Large intestine (tissue), 3 donors: ENCODE measurements around the gene COG5. TPM values are rescaled to one million over a fixed set of nuclear protein-coding genes. Genes with fewer than 3 reads are reported as not detected.

Experiments used
- DNase-seq, 2 donors: peaks; one replicate each; pipeline versions ENCODE4 v3.0.0 to v3.0.0-alpha.2; 2013
- H3K27ac ChIP-seq: one replicate; pipeline ENCODE4 v1.5.1; 2013; ENCODE audit warnings: low read length
- H3K27me3 ChIP-seq: 2 replicates; pipeline ENCODE4 v1.6.1; 2013; ENCODE audit warnings: low read length; ENCODE audit not compliant: control insufficient read depth, insufficient read depth
- H3K36me3 ChIP-seq: 2 replicates; pipeline ENCODE4 v1.6.1; 2013; ENCODE audit warnings: low read length; ENCODE audit not compliant: control insufficient read depth, insufficient read depth
- H3K4me1 ChIP-seq: one replicate; pipeline ENCODE4 v1.6.1; 2013; ENCODE audit warnings: low read length; ENCODE audit not compliant: control insufficient read depth, insufficient read depth
- H3K4me3 ChIP-seq: one replicate; pipeline ENCODE4 v1.5.1; 2013; ENCODE audit warnings: low read length
- H3K9me3 ChIP-seq: one replicate; pipeline ENCODE4 v1.6.1; 2013; ENCODE audit warnings: mild to moderate bottlenecking, low read depth, low read length, moderate library complexity; ENCODE audit not compliant: control insufficient read depth
- WGBS: methylation state at CpG from one replicate; pipeline ENCODE4 v1.1.5; 2013; ENCODE audit warnings: low lambda C conversion rate; ENCODE audit not compliant: insufficient coverage; 5-methylcytosine and 5-hydroxymethylcytosine counted together
- polyA plus RNA-seq: library from polyadenylated mRNA; unstranded; fragments of 120-200 nt; gene quantifications from one replicate; pipeline ENCODE4 v1.2.1, GENCODE V29; 2013

The COG5 gene
- polyA plus RNA-seq, 1 donor: 40.7 TPM

GRCh38 chr7:107315716-107316220 lies 248.0 kb downstream of the COG5 start:
- no CpG with 5 or more reads among the region's 1 CpG for WGBS
- no peaks in the 10 kb centered on the region for H3K27me3 ChIP-seq
- no peak overlapping the region for H3K4me3 ChIP-seq
- DNase-seq: no peak
- no peaks in the 10 kb centered on the region for H3K9me3 ChIP-seq
- H3K4me1 ChIP-seq: no peaks in the 10 kb centered on the region
- H3K27ac ChIP-seq: no peak overlapping the region
- peaks cover 6% of the 10 kb centered on the region for H3K36me3 ChIP-seq

- Histone ChIP-seq H3K9me3 (no peaks in the 10 kb centered on the region), H3K4me1 (no peaks in the 10 kb centered on the region), H3K4me3 (no peak overlapping the region), H3K27me3 (no peaks in the 10 kb centered on the region), H3K36me3 (peaks cover 3% of the 10 kb centered on the region), H3K27ac (no peak overlapping the region)
- WGBS: no CpG with 5 or more reads among the region's 1 CpG
- DNase-seq: no peak
These were observed 250.4 kb downstream of the COG5 start for GRCh38 chr7:107313355-107313754.

GRCh38 chr7:107312418-107312817 lies 251.3 kb downstream of the COG5 start:
- H3K36me3 ChIP-seq: peaks cover 3% of the 10 kb centered on the region
- DNase-seq: no peak
- H3K4me3 ChIP-seq: no peak overlapping the region
- no peaks in the 10 kb centered on the region for H3K4me1 ChIP-seq
- H3K9me3 ChIP-seq: no peaks in the 10 kb centered on the region
- 100% methylated on average over 2 of the region's 4 CpGs for WGBS
- no peaks in the 10 kb centered on the region for H3K27me3 ChIP-seq
- H3K27ac ChIP-seq: no peak overlapping the region

- no peaks in the 10 kb centered on the region for H3K4me1 ChIP-seq
- no peak overlapping the region for H3K4me3 ChIP-seq
- no peak overlapping the region for H3K27ac ChIP-seq
- DNase-seq: no peak
- peaks cover 6% of the 10 kb centered on the region for H3K36me3 ChIP-seq
- 100% methylated on average over 1 of the region's 1 CpG for WGBS
- H3K9me3 ChIP-seq: no peaks in the 10 kb centered on the region
- H3K27me3 ChIP-seq: no peaks in the 10 kb centered on the region
These were observed 254.4 kb downstream of the COG5 start for GRCh38 chr7:107309296-107309695.

GRCh38 chr7:107304636-107305035 lies 259.1 kb downstream of the COG5 start:
- Histone ChIP-seq H3K27ac (no peak overlapping the region), H3K9me3 (no peaks in the 10 kb centered on the region), H3K4me1 (no peaks in the 10 kb centered on the region), H3K27me3 (no peaks in the 10 kb centered on the region), H3K4me3 (no peak overlapping the region), H3K36me3 (peaks cover 4% of the 10 kb centered on the region)
- 75% methylated on average over 1 of the region's 3 CpGs for WGBS
- DNase-seq: no peak

GRCh38 chr7:107304063-107304462 lies 259.7 kb downstream of the COG5 start:
- WGBS: no CpG with 5 or more reads among the region's 1 CpG
- Histone ChIP-seq H3K27ac (no peak overlapping the region), H3K9me3 (no peaks in the 10 kb centered on the region), H3K36me3 (peaks cover 4% of the 10 kb centered on the region), H3K27me3 (no peaks in the 10 kb centered on the region), H3K4me3 (no peak overlapping the region), H3K4me1 (no peaks in the 10 kb centered on the region)
- DNase-seq: no peak

- Histone ChIP-seq H3K4me1 (no peaks in the 10 kb centered on the region), H3K27ac (no peak overlapping the region), H3K4me3 (no peak overlapping the region), H3K27me3 (no peaks in the 10 kb centered on the region), H3K9me3 (no peaks in the 10 kb centered on the region), H3K36me3 (peaks cover 4% of the 10 kb centered on the region)
- DNase-seq: no peak
- WGBS: no CpG with 5 or more reads among the region's 2 CpGs
These were observed 261.4 kb downstream of the COG5 start for GRCh38 chr7:107302250-107302847.

- no peak for DNase-seq
- H3K9me3 ChIP-seq: no peaks in the 10 kb centered on the region
- H3K36me3 ChIP-seq: peaks cover 21% of the 10 kb centered on the region
- 100% methylated on average over 1 of the region's 1 CpG for WGBS
- no peaks in the 10 kb centered on the region for H3K4me1 ChIP-seq
- H3K4me3 ChIP-seq: no peak overlapping the region
- no peak overlapping the region for H3K27ac ChIP-seq
- H3K27me3 ChIP-seq: no peaks in the 10 kb centered on the region
These were observed 269.5 kb downstream of the COG5 start for GRCh38 chr7:107294182-107294581.

GRCh38 chr7:107292591-107292990 lies 271.1 kb downstream of the COG5 start:
- DNase-seq: no peak
- no peaks in the 10 kb centered on the region for H3K9me3 ChIP-seq
- peaks cover 21% of the 10 kb centered on the region for H3K36me3 ChIP-seq
- no peak overlapping the region for H3K4me3 ChIP-seq
- WGBS: no CpG with 5 or more reads among the region's 2 CpGs
- no peak overlapping the region for H3K27ac ChIP-seq
- H3K4me1 ChIP-seq: no peaks in the 10 kb centered on the region
- H3K27me3 ChIP-seq: no peaks in the 10 kb centered on the region

- no peaks in the 10 kb centered on the region for H3K27me3 ChIP-seq
- no peak overlapping the region for H3K27ac ChIP-seq
- no peaks in the 10 kb centered on the region for H3K9me3 ChIP-seq
- H3K4me3 ChIP-seq: no peak overlapping the region
- no peak for DNase-seq
- WGBS: no CpG with 5 or more reads among the region's 1 CpG
- H3K4me1 ChIP-seq: no peaks in the 10 kb centered on the region
- H3K36me3 ChIP-seq: peaks cover 18% of the 10 kb centered on the region
These were observed 272.3 kb downstream of the COG5 start for GRCh38 chr7:107291434-107291833.
